ENCODE results near the gene LDLRAP1.

The LDLRAP1 gene, protein sequence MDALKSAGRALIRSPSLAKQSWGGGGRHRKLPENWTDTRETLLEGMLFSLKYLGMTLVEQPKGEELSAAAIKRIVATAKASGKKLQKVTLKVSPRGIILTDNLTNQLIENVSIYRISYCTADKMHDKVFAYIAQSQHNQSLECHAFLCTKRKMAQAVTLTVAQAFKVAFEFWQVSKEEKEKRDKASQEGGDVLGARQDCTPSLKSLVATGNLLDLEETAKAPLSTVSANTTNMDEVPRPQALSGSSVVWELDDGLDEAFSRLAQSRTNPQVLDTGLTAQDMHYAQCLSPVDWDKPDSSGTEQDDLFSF

GRCh38 chr1:25543425-25544242, at the start of gene LDLRAP1:
LDLRAP1 (plus strand) TSS chr1:25543606; CDS start chr1:25543699, 93 bp downstream.
- DNase-seq: peak; percentile 29

DNA sequence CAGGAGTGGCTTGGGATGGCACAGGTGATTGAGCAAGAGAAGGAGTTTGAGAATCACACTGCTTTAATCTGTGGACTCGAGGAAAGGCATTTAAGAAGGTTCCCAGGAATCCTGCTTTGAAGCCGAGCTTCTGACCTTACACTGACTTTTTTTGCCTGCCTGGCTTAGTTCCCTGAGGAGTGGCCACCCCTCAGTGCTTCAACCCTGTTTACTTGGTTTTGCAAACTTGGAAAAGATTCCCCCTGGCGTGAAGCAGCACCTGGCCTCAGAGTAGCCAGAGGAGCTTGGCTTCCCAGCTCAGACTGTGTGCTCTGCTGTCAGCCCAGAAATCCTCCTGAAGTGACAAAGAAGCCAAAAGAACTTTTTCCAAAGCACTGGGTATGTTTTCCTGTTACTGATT, 48.5 kb upstream of the LDLRAP1 start:
- DNase-seq: no peak

DNA sequence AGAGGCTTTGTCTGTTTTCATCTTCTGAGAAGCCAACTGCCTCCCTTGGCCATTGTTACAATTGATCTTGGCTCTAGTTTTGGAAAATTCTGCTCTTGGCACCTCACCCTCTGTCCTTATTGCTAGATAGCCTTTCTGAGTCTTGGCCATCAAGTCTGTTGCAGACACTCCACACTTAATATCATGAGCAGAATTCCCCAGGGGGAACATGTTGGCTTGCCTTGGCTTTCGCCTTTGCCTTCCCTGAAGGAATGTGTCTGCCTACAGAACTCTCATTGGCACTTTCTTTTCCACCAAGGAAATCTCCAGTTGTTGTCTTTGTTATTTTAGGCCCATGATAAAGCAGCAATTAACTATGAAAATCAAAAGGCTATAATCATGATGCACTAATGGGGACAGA, 42.7 kb upstream of the LDLRAP1 start:
- DNase-seq: no peak

DNA sequence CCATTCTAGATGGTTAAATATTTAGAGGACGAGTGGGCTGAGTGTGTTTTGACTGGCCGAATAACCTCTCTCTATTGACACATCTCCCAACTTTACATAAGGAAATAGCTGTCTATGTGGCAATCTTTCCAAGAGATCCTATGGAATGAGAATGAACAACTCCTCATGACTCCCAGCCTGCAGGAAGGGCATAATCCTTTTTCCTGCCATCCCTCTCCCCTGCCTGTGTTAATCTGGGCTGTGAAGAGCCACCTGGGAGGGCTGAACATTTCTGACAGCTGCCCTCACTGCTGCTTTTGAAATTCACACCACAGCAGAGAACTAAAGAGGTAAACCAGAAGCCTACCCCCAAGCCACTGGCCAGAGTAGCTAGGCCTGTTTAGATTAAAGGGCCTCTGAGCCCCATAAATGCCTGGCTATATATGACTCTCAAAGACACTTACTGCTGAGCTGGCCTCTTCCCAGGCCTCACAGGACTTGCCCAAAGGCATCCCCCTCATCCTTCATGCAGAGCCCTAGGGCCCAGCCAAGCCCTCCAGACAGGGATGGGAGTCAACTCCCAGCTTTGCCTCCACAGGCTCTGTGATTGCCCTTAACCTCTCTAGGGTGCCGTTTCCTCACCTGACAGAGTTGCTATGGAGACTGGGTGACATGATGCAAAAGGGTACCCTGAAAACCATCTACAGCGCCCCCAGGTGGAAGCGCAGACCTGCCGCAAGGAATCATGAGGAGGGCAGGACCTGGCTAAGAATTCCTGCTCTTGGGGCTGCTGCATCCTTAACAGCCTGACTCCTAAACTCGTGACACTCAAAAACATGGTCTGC, 42.0 kb upstream of the LDLRAP1 start:
- no peak for DNase-seq

DNA sequence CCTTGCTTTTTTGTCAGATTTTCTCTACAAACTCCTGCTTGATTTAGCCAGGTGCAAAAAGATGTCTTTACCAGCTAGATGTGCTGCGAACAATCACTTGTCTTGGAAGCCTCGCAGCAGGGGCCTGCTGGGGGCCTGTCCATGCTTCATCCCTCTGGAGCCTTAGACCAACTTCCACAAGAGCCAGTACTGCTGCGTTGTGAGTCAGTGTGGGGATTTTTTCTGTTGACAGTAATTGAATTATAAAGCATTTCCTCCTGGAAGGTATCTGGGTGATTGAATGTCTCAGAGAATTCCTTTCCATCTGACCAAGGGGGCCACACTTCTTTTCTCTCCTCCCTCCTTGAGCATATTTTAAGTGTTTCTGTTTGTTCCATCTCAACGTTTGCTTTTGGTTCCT, 40.4 kb upstream of the LDLRAP1 start:
- DNase-seq: no peak

GRCh38 chr1:25503551-25504426, 39.6 kb upstream of the LDLRAP1 start:
- peak; percentile 57 for DNase-seq

GRCh38 chr1:25504706-25505595, 38.5 kb upstream of the LDLRAP1 start:
- no peak for DNase-seq

DNA sequence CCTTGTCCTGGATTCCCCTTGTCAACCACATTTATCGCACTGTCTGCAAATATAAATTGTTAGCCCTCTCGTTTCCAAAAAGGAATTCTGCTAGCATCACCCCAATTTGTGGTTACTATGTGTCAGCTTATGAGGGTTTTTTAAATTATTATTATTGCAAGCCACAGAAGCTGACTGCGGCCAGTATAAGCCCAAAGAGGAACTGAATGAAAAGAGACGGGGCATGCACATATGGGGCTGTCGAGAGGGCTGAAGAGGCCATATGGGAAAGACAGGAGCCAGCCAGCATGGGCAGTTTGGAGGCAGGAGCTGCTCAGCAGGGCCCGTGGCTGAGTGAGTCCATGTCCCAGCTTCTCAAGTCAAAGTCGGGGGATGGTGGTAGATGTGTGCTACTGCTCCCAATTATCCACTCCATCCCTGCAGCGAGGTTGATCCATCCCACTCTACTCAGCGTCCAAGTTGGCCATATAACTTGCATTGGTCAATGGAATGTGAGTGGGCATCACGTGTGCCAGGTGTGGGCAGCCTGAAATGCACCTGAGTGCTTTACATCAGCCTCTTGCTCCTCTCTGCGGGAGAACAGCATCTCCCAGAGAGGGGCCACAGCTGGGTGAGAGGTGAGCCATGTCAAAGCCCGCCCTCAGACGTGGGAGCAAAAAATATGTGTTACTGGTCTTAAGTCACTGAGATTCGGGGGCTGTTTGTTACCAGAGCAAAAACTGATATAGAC, 37.6 kb upstream of the LDLRAP1 start:
- DNase-seq: no peak

DNA sequence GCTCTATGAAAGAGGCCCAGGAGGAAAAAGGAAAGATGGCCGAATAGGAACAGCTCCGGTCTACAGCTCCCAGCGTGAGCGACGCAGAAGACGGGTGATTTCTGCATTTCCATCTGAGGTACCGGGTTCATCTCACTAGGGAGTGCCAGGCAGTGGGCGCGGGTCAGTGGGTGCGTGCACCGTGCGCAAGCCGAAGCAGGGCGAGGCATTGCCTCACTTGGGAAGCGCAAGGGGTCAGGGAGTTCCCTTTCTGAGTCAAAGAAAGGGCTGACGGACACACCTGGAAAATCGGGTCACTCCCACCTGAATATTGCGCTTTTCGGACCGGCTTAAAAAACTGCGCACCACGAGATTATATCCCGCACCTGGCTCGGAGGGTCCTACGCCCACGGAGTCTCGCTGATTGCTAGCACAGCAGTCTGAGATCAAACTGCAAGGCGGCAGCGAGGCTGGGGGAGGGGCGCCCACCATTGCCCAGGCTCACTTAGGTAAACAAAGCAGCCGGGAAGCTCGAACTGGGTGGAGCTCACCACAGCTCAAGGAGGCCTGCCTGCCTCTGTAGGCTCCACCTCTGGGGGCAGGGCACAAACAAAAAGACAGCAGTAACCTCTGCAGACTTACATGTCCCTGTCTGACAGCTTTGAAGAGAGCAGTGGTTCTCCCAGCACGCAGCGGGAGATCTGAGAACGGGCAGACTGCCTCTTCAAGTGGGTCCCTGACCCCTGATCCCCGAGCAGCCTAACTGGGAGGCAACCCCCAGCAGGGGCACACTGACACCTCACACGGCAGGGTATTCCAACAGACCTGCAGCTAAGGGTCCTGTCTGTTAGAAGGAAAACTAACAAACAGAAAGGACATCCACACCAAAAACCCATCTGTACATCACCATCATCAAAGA, 36.6 kb upstream of the LDLRAP1 start:
- peak; percentile 36 for DNase-seq

GRCh38 chr1:25513666-25514065, 29.7 kb upstream of the LDLRAP1 start:
- DNase-seq: no peak

DNA sequence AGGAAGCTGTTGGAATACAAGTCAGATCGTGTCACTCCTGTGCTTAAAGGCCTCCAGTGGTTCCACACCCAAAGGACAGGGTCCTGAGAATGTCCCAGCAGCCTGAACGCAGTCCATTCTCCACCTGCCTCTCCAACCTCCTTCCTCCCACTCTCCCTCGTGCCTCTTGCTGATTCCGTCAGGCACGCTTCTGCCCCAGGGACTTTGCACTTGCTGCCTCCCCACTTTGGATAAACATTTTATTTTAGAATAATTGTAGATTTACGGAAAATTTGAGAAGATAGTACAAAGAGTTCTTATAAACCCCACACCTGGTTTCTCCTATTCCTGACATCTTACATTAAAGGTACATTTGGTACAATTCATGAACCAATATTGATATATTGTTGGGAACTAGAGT, 28.4 kb upstream of the LDLRAP1 start:
- DNase-seq: no peak

- no peak for DNase-seq
These were observed 26.7 kb upstream of the LDLRAP1 start for GRCh38 chr1:25516686-25517085.

DNA sequence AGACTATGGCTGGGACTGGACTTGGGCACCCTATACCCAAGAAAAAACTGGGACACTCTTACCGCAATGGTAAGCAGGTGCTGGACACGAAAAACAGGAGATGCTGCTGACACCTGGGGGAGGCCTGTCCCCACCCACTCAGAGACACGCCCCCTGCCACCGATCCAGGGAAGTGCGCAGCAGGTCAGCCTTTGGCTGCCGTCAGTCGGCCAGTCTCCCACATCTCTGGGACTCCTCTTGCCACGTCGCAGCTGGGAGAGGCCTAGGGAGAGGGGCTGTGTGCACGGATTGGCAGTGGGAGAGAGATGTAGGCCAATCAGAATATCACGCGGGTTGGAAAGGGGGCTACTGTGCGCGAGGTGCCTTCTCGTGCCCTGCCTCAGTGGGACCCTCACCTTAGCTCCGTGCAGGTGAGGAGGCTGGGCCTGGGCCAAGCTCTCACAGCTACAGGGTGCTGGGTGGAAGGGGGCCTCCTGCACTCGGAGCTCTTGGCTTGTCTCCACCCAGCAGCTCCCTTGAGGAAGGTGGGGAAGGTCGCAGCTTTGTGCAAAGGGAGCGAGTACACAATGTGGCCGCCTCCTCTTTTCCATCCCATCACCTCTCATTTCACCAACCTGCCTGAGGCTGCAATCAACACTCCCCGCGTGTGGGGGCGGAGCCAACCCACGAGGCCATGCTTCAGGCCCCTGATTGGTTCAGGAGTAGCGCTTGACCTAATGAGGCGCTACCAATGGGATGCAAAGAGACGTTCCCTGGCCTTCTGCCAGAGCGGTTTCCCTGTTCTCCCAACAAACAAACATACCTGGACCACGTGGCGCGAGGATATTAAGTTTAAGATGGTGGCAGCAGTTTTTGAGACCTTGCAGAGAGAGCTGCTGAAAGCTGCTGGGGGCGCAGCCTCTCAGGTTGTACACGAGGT, 25.7 kb upstream of the LDLRAP1 start:
- no peak for DNase-seq

DNA sequence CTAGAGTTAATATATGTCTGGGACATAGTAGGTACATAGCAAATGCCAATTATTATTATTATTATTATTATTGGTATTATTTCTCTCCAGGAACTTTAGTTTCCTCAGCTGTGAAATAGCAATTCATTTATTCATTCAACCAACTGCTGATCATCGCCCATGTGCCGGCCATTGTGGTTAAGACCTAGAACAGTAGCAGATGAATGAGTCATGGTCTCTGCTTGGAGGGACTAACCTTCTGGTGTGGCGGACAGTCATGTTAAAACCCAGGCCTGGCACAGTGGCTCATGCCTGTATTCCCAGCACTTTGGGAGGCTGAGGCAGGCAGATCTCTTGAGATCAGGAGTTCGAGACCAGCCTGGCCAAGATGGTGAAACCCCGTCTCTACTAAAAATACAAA, 23.8 kb upstream of the LDLRAP1 start:
- DNase-seq: no peak

GRCh38 chr1:25520446-25521061, 22.9 kb upstream of the LDLRAP1 start:
- DNase-seq: peak; percentile 72

DNA sequence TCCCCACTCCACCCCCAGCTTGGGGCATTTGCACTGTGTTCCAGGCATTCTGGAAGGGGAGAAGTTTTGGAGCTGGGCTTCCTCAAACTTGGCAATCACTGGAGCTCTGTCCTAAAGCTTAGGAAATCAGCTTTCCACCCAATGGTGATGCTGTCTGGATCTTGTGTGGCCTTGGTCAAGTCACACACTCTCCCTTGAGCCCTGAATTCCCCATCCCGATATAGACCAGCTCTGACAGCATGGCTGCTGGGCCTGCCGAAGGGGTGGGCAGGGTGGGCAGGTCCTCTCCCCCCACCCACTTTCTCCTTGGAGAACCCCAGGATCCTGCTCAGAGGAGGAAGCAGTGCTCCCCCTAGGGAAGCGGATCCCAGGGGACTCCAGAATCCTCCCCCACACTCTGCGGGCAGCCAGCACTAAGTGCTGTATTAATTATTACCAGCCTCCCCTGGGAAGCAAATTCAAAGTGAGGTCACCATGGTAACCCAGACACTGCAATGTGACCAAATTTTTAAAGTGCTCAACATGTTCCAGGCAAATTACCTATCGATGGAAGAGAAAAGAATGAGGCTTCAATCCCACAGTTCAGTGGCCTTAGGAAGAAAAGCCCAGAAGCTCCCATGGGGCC, 21.3 kb upstream of the LDLRAP1 start:
- no peak for DNase-seq

DNA sequence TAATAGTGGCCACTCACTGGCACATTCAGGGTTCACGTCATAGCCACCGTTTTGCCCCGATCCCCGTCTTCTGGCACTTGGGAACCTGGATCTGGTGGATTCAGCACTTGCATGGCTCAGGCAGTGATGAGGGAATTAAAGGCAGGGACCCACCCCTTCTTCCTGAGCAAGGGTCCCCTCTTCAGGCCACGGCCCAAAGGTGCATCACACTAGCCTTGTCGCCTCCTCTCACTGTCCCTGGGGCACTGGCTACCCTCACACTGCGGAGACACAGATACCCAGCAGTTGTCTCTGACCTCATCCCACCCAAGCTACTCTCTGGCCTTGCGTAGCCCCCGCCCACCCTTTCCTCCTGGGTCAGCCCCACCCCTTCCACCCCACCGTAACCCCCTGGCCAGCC, 19.9 kb upstream of the LDLRAP1 start:
- no peak for DNase-seq
